ENCODE data around the gene ENOX1. TPM values are rescaled to one million over a fixed set of nuclear protein-coding genes. Genes with fewer than 3 reads are reported as not detected.

Gene ENOX1
- total and polyA plus RNA-seq, 5 donors: 2.1 to 2.6 (median 2.2) TPM

DNA sequence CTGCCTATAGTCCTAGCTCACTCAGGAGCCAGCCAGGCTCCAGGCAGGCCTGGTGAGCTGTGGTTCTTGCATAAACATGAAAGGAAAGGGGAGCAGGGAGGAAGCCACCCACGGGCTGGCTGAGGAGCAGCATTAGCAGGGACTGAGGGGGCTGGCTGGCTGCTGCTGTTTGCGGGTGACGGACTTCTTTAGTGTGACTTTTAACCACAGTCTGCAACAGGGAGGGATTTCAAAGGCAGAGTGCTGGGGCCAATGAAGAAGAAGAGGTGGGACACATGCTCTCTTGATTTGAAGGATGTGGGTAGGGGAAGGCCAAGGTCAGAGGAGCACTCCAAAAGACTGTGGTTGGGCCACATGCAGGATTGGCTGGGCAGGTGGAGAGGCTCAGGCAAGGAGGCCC lies 540.4 kb downstream of the ENOX1 start:
- Histone ChIP-seq H3K27me3 (ENCODE audit: control insufficient read depth, insufficient read depth) (no peaks in the 10 kb centered on the region), H3K27ac (ENCODE audit: low read length) (no peak overlapping the region), H3K4me3 (ENCODE audit: low read length) (no peak overlapping the region), H3K4me1 (ENCODE audit: control insufficient read depth, insufficient read depth, low read length) (no peaks in the 10 kb centered on the region), H3K9me3 (ENCODE audit: control insufficient read depth, low read length) (no peaks in the 10 kb centered on the region)
- intact Hi-C loops (cut with DNase I): no loop called here
- 64% methylated on average over 3 of the region's 3 CpGs for WGBS
- DNase-seq: no peak
- ATAC-seq: no peak

DNA sequence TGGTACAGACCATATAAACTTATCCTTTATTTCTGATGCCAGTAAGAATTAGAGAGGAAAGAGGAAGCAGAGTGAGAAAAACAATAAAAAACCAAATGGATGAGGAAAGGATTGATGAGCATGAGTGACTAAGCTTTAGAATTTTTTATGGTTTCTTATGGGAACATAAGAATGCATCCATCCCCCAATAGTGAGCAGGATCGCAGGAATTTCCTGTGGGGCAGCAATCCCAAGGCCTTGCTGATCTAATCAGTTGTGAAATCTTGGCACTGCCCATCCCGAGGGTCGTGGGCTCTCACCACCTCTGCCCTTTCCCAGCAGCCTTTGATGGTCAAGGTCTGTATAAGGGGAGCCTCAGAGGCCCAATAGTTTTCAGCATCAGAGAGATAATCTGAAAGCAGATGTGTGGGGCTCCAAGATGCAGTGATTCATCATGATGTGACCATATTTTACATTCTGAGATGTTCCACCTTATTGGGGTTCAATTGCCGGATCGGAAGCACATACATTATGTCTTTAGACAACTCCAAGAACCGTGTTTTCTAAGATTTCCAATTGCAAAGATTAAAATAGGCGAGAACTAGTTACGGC lies 541.3 kb downstream of the ENOX1 start:
- H3K4me3 ChIP-seq (ENCODE audit: low read length): no peak overlapping the region
- intact Hi-C loops (cut with DNase I): no loop called here
- DNase-seq: no peak
- H3K9me3 ChIP-seq (ENCODE audit: control insufficient read depth, low read length): no peaks in the 10 kb centered on the region
- H3K27me3 ChIP-seq (ENCODE audit: control insufficient read depth, insufficient read depth): no peaks in the 10 kb centered on the region
- no peak for ATAC-seq
- no peak overlapping the region for H3K27ac ChIP-seq (ENCODE audit: low read length)
- no peaks in the 10 kb centered on the region for H3K4me1 ChIP-seq (ENCODE audit: control insufficient read depth, insufficient read depth, low read length)
- 79% methylated on average over 8 of the region's 8 CpGs for WGBS

DNA sequence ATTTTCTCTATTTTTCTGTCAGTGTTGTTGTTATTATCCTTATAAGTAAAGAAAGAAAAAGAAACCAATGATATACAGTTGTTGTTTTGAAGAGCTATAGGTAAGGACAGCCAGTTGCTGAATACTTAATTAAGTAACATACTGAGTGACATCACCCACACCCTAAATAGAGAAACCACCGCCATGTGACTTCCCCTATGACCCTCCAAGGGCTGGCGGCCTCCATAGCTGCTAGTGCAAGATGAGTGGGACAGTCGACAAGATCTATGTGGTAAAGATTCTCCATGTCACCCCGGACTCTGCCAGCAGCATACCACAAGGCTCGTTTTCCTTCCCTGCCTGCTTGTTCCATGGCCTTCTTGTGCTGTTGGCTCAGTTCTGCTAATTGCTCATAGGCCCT lies 542.3 kb downstream of the ENOX1 start:
- 89% methylated on average over 5 of the region's 5 CpGs for WGBS
- Histone ChIP-seq H3K9me3 (ENCODE audit: control insufficient read depth, low read length) (no peaks in the 10 kb centered on the region), H3K4me1 (ENCODE audit: control insufficient read depth, insufficient read depth, low read length) (no peaks in the 10 kb centered on the region), H3K27me3 (ENCODE audit: control insufficient read depth, insufficient read depth) (no peaks in the 10 kb centered on the region), H3K27ac (ENCODE audit: low read length) (no peak overlapping the region), H3K4me3 (ENCODE audit: low read length) (no peak overlapping the region)
- ATAC-seq (no peak), DNase-seq (no peak)
- intact Hi-C loops (cut with DNase I): no loop called here

DNA sequence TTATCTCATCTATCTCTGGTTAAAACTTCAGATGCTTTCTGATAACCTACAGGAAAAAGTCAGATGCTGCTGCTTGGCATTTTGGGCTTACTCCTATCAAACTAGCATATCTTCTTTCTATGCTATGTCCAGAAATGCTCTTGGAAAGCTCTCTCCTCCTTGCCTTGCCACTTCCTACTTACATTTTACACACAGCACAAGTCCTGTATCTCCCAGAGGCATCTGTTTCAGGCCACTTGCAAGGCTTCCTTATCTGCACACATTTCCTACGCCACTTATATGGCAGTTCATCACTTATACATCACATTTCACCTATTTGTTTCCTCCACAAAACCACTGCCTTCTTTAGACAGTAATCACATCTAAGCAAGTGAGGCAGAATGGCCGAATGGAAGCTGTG lies 543.1 kb downstream of the ENOX1 start:
- WGBS: 49% methylated on average over 2 of the region's 2 CpGs
- Histone ChIP-seq H3K27me3 (ENCODE audit: control insufficient read depth, insufficient read depth) (no peaks in the 10 kb centered on the region), H3K9me3 (ENCODE audit: control insufficient read depth, low read length) (no peaks in the 10 kb centered on the region), H3K4me3 (ENCODE audit: low read length) (no peak overlapping the region), H3K27ac (ENCODE audit: low read length) (no peak overlapping the region), H3K4me1 (ENCODE audit: control insufficient read depth, insufficient read depth, low read length) (no peaks in the 10 kb centered on the region)
- intact Hi-C loops (cut with DNase I): no loop called here
- no peak for ATAC-seq
- DNase-seq: no peak

DNA sequence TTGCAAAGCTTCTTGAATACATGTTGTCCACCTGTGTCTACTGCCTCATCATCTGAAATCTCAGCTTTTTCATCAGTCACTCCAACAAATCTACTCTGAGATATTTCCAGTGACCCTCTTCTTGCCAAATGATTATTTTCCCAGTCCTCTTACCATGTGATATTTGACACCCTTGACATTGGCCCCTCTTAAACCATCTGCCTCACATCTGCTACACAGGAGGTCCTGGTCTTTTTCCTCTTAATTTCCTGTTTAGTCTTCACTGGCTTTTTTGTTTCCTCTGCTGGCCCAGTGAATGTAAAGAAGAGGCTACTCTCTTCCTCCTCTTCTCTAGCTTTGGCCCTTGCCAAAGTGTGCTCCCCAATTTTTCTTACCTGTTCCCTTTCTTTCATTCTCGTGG lies 544.7 kb downstream of the ENOX1 start:
- no peak for DNase-seq
- no peaks in the 10 kb centered on the region for H3K9me3 ChIP-seq (ENCODE audit: control insufficient read depth, low read length)
- no peaks in the 10 kb centered on the region for H3K27me3 ChIP-seq (ENCODE audit: control insufficient read depth, insufficient read depth)
- no peak overlapping the region for H3K27ac ChIP-seq (ENCODE audit: low read length)
- WGBS: 76% methylated on average over 1 of the region's 1 CpG
- no peak overlapping the region for H3K4me3 ChIP-seq (ENCODE audit: low read length)
- H3K4me1 ChIP-seq (ENCODE audit: control insufficient read depth, insufficient read depth, low read length): no peaks in the 10 kb centered on the region
- ATAC-seq: no peak
- intact Hi-C loops (cut with DNase I): no loop called here

DNA sequence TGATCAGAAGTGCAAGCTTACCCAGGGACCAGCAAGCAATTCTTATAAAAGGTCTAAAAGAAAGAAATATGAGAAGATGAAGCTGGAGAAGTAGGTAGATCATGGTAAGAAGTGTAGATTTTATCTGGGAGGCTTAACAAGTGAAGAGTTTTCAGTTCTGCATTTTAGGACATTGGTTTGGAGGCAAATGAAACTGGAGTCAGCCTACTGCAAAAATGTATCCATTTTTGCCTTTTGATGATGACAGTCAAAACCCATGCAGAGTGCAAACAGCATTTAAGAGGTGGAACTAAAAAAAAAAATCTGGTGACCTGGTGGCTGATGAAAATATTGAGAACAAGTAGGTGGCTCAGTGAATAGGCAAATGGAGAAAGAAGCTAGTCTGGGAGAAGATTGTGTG lies 546.5 kb downstream of the ENOX1 start:
- DNase-seq (no peak), ATAC-seq (no peak)
- Histone ChIP-seq H3K4me3 (ENCODE audit: low read length) (no peak overlapping the region), H3K27me3 (ENCODE audit: control insufficient read depth, insufficient read depth) (no peaks in the 10 kb centered on the region), H3K4me1 (ENCODE audit: control insufficient read depth, insufficient read depth, low read length) (no peaks in the 10 kb centered on the region), H3K9me3 (ENCODE audit: control insufficient read depth, low read length) (no peaks in the 10 kb centered on the region), H3K27ac (ENCODE audit: low read length) (no peak overlapping the region)
- intact Hi-C loops (cut with DNase I): no loop called here

DNA sequence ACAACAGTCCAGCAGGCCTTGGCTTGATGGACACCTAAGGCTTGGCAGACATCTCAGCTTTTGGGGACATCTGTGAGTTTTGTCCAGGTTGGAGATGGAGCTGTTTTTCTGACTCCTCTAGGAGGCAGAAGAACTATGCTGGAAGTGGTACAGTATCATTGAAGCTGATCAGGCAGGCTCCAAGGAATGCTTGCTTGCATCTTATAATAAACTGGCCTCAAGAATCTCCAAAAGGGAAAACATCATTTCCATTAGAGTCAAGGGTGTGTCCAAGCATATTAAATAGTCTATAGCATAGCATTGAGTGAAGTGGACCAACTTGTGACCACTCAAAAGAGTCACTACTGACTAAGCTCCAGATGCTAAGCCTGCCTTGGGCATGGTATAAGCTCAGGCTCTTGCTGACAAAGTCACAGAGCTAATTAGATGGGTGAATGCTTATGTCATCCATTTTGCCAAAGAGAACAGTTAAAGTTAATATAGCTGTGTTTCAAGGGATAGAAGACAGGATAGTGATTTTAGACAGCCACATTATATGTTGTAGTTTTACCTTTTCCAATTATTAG lies 547.4 kb downstream of the ENOX1 start:
- Histone ChIP-seq H3K4me3 (ENCODE audit: low read length) (no peak overlapping the region), H3K9me3 (ENCODE audit: control insufficient read depth, low read length) (no peaks in the 10 kb centered on the region), H3K4me1 (ENCODE audit: control insufficient read depth, insufficient read depth, low read length) (no peaks in the 10 kb centered on the region), H3K27ac (ENCODE audit: low read length) (no peak overlapping the region), H3K27me3 (ENCODE audit: control insufficient read depth, insufficient read depth) (no peaks in the 10 kb centered on the region)
- intact Hi-C loops (cut with DNase I): no loop called here
- DNase-seq (no peak), ATAC-seq (no peak)

DNA sequence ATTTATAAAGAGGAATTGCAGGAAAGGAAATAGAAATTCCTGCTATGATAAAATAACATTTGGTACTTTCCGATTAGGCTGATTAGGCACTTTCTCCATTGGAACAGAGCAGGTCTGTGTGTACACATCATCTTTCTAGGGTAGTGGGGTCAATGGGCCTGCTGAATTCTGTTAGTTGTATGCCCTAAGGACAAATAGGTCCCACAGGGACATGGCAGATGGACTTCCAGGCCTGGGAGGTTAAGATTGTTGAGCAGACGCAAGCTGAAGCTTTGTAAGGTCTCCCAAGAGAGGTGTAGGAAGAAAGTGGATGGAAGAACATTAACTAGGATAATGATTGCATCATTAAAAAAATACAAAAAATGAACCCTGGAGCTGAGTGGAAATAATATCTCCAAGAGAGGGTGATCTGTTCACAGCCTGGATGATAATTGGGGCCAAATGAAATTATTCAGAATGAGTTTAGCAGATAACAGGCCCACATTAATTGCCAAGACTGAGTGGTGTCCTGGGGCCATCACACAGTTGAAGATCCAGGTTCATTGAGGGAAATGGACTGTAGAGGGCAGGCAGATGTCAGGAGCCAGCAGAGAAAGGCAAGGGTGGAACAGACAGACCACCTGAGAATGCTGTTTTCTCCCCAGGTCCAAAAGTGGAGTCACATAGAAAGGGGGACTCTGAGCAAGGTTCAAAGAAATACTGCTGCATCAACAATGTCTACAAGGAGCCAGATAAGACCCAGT lies 548.3 kb downstream of the ENOX1 start:
- intact Hi-C loops (cut with DNase I): no loop called here
- Histone ChIP-seq H3K9me3 (ENCODE audit: control insufficient read depth, low read length) (no peaks in the 10 kb centered on the region), H3K27ac (ENCODE audit: low read length) (no peak overlapping the region), H3K4me3 (ENCODE audit: low read length) (no peak overlapping the region), H3K4me1 (ENCODE audit: control insufficient read depth, insufficient read depth, low read length) (no peaks in the 10 kb centered on the region), H3K27me3 (ENCODE audit: control insufficient read depth, insufficient read depth) (no peaks in the 10 kb centered on the region)
- 69% methylated on average over 2 of the region's 2 CpGs for WGBS
- DNase-seq (no peak), ATAC-seq (no peak)

DNA sequence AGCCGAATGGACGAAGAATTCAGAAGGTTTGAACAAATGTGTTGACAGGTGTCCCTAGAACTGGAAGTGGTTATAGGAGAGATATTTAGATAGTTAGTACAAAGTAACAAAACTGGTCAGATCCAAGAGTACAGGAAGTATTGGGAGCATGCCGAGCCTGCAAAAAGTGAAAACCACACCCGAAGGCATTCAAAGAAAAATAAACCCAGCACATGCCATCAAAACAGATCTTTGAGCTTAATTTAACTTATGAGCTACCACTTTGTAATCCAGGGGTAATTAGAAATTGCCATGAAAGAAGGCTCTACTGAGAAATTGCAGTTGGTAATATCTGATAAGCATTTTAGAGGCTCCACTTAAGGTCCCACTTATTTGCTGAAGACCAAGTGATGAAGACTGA lies 549.2 kb downstream of the ENOX1 start:
- Histone ChIP-seq H3K27me3 (ENCODE audit: control insufficient read depth, insufficient read depth) (no peaks in the 10 kb centered on the region), H3K4me3 (ENCODE audit: low read length) (no peak overlapping the region), H3K9me3 (ENCODE audit: control insufficient read depth, low read length) (no peaks in the 10 kb centered on the region), H3K27ac (ENCODE audit: low read length) (no peak overlapping the region), H3K4me1 (ENCODE audit: control insufficient read depth, insufficient read depth, low read length) (no peaks in the 10 kb centered on the region)
- intact Hi-C loops (cut with DNase I): no loop called here
- WGBS: 87% methylated on average over 4 of the region's 4 CpGs
- ATAC-seq (no peak), DNase-seq (no peak)

DNA sequence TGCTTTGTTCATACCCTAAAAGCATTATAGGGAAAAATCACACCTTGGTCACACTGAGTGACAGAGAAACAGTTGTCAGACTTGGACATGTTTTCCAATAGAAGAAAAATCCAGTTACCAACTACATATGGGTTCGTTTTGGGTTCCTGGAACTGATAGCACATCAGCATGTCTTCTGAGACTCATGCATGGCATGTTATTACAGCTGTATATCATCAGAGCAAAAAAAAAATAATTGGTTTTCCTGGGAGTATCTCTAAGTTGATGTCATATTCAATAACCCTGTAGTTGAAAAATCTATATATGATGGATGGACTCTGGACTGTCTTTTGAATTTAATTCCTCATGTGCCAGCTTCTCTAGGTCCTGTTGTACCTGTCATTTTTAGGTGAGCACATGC lies 551.7 kb downstream of the ENOX1 start:
- no peaks in the 10 kb centered on the region for H3K27me3 ChIP-seq (ENCODE audit: control insufficient read depth, insufficient read depth)
- no peaks in the 10 kb centered on the region for H3K9me3 ChIP-seq (ENCODE audit: control insufficient read depth, low read length)
- no peaks in the 10 kb centered on the region for H3K4me1 ChIP-seq (ENCODE audit: control insufficient read depth, insufficient read depth, low read length)
- DNase-seq: no peak
- intact Hi-C loops (cut with DNase I): no loop called here
- no peak overlapping the region for H3K27ac ChIP-seq (ENCODE audit: low read length)
- ATAC-seq: no peak
- 56% methylated on average over 1 of the region's 1 CpG for WGBS
- no peak overlapping the region for H3K4me3 ChIP-seq (ENCODE audit: low read length)

DNA sequence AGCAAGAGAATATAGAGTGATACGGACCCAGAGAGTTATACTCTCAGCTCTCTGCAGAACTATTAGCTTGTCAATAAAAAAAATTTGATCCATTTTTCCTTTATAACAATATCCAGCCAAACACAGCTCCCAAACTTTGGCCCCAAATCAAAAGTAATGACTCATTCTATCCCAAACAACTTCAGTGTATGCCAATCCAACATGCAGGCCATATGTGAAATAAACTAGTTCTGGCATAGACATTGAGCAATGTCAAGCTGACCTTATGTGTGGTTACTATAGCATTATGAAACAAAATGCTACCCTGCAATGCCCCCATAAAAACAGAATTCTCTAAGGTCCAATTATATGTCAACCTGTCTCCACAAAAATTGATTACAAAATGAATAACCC lies 553.9 kb downstream of the ENOX1 start:
- DNase-seq: no peak
- no peak overlapping the region for H3K27ac ChIP-seq (ENCODE audit: low read length)
- no peaks in the 10 kb centered on the region for H3K4me1 ChIP-seq (ENCODE audit: control insufficient read depth, insufficient read depth, low read length)
- no peaks in the 10 kb centered on the region for H3K27me3 ChIP-seq (ENCODE audit: control insufficient read depth, insufficient read depth)
- intact Hi-C loops (cut with DNase I): no loop called here
- WGBS: 91% methylated on average over 1 of the region's 1 CpG
- no peak overlapping the region for H3K4me3 ChIP-seq (ENCODE audit: low read length)
- no peaks in the 10 kb centered on the region for H3K9me3 ChIP-seq (ENCODE audit: control insufficient read depth, low read length)
- ATAC-seq: no peak

Data from right cardiac atrium (tissue), 5 donors.